Fibroblast of skin of right biceps (primary cell): Measurements from ENCODE around the gene TMEM39A.
A peak's percentile ranks its signal among the peaks of the same experiment; 100 is the strongest.

Experiments used
- DNase-seq: peaks from one replicate; pipeline ENCODE4 v3.0.0-alpha.2; 2013

TMEM39A gene

DNA sequence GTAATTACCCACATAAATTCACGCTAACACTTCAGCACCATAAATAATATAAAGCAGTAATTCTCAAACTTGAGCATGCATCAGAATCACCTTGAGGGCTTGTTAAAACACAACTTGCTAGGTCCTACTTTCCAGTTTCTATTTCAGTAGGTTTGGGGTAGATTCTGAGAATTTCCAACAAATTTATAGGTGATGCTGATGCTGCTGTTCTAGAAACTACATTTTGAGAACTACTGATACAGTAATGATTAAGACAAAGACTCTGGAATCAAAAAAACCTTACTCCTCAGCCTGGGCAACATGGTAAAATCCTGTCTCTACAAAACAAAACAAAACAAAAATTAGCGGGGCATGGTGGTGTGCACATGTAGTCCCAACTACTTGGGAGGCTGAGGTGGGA is 18.8 kb downstream of the TMEM39A start:
- no peak for DNase-seq

DNA sequence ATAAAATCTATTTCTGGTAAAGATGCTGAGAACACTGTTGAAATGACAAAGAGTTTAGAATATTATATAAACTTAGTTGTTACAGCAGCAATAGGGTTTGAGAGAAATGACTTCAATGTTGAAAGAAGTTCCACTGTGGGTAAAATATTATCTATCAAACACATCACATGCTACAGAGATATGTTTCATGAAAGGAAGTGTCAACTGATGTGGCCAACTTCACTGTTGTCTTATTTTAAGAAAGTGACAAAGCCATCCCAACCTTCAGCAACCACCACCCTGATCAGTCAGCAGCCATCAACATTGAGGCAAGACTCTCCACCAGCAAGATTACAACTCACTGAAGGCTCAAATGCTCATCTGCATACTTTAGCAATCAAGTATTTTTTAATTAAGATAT is 20.2 kb downstream of the TMEM39A start:
- DNase-seq = no peak

GRCh38 chr3:119437691-119438258 is 25.6 kb downstream of the TMEM39A start:
- DNase-seq = no peak

- DNase-seq = no peak
Observed at GRCh38 chr3:119436977-119437376, 26.4 kb downstream of the TMEM39A start.

GRCh38 chr3:119434703-119435102 is 28.7 kb downstream of the TMEM39A start:
- no peak for DNase-seq

DNA sequence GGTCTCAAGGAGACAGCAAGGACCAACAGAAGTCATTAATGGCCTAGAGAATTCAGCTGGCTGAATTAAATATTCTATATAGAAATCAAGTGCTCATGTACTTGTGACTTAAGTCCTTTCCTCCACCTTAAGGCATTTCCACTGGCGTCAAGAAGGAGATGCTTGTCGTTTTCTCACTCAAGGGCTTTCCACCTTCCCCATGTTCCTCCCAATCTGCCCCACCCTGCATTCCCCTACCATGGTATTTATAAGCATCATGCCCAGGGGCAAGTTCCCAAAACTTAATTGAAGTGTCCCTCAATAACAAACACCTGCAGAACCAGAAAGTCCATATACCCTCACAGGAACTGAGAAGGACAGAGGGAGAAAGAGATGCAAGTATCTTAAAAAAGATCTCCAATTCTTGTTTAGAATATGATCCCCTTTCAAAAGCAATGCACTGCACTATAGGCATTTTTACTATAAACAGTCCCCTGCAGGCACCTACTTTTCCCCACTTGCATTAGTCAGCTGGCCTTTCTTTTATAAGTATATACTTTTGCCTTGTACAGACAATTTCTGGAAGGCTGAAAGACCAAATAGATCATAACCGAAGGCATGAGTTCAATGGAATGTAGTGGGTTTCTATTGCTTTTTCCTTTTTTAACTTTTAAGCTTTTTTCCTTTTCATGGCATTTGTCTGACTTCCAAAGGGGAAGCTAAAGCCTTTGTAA is 29.6 kb downstream of the TMEM39A start:
- DNase-seq = no peak

DNA sequence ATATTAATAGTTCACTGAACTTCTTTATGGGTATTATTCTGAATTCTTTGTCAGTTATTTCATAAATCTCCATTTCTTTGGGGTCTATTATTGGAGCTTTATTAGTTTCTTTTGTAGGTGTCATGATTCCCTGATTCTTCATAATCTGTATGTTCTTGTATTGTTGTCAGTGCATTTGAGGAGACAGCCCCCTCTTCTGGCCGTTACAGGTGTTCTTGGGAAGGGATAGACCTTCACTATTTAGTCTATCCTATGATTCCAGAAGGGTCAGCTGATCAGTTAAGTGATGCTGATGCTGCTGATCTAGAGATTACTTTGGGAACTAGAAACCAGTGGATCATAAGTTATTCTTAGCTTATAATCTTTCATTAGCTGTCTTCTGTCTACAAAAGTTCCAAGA is 34.9 kb downstream of the TMEM39A start:
- no peak for DNase-seq

- peak; percentile 10 for DNase-seq
Observed at GRCh38 chr3:119427669-119428068, 35.7 kb downstream of the TMEM39A start.

- no peak for DNase-seq
Observed at GRCh38 chr3:119420196-119420595, 43.2 kb downstream of the TMEM39A start.

DNA sequence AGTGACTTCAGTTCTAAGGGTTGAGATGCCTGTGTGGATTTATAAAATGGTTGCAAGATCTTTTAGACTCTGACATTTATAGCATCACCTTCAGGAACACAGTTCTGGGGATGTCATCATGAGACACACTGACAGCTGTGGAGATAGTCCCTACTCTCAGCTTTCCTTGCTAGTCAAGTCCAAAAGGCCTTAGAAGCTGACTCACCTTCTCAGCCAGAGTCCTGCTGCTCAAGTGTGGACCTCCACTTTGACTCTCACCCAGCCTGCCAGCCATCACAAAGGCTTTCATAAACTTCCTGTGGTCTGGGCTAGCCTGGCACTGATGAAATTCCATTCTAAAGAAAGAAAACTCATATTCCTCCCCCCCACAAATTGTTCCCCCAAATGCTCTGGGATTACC is 44.8 kb downstream of the TMEM39A start:
- DNase-seq = no peak

DNA sequence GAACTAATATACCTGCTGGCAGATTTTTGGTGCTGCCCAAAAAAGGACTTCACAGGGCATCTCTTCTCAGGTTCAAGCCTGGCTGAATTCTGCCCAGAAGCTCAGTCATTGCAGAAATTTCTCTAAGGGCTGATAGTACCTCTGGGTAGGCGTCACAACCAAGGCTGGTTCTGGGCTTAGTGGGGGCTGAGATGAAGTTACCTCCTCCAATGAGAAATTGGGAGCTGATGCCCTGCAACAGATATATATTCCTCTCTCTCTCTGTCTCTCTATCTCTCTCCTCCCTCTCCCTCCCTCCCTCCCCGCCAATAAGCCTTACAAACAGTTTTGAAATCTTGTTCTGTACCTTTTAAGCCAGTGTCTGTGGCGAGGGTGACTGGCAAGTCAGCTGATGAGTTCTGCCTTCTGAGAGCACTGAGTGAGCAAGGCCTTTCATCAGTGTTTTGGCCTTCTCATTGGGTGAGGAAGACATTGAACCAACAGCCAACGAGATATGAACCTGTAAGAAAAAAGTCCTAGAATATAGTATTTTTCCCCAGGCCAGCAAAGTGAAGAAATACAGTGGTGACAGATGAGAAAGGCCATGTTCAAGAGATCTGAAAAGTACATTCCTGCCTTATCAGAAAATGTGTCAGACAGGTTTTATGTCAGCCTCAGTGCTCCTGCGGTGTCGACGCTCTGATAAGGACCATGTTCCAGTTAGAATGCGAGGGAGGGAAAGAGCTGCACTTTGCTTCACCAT is 45.5 kb downstream of the TMEM39A start:
- DNase-seq = no peak

DNA sequence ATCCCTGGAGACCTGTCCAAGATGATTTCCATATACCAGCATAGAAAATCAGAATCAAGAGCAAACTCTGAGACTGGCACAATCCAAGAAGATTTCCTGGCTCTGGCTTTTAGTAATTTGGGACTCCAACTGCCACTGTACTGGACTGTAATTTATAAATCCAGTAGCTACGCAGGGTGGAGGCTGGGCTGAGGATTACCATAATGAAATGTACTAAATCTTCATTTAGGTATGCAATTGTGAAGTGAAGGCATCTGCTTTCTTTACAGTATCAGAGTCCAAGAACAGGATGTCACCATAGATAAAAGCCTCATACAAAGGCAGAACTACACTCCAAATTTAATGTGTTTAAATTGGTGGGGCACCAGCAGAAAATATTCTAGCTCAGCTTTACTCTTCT is 46.5 kb downstream of the TMEM39A start:
- no peak for DNase-seq

GRCh38 chr3:119413603-119414280 is 49.7 kb downstream of the TMEM39A start:
- DNase-seq = no peak

GRCh38 chr3:119409844-119410243 is 53.6 kb downstream of the TMEM39A start:
- DNase-seq = no peak

DNA sequence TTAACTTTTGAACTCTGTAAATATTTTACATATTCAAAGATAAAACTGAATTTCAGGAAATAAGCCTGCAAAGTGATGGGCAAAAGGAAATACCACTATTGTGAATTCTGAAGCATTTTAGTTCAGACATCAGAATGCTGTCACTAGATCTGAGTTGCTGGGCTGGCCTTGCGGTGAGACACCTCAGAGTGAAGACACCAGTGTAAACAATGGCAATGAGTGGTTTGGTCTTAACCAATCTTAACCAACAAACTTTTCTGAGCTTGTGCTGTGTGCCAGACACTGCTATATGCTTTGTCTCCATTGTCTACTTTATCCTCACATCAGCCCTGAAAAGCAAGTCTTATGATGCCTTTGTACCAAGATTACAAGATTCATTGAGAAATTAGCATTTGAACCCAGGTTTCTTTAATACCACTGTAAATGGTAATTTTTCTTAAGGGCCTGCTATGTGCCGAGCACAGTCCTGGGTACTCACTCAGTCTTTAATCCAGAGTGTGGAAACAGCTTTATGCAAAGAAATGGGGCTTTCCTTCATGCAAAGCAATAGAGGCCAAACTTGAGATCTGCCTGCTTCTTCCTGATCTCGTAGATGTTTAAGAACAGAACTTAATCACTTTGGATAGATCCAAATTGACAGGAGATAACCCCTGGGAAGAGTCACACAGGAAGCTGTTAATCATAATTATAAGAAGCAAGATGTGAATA is 55.0 kb downstream of the TMEM39A start:
- no peak for DNase-seq

GRCh38 chr3:119405315-119405714 is 58.1 kb downstream of the TMEM39A start:
- DNase-seq = no peak

- DNase-seq = peak; percentile 9
Observed at GRCh38 chr3:119403201-119403600, 60.2 kb downstream of the TMEM39A start.

DNA sequence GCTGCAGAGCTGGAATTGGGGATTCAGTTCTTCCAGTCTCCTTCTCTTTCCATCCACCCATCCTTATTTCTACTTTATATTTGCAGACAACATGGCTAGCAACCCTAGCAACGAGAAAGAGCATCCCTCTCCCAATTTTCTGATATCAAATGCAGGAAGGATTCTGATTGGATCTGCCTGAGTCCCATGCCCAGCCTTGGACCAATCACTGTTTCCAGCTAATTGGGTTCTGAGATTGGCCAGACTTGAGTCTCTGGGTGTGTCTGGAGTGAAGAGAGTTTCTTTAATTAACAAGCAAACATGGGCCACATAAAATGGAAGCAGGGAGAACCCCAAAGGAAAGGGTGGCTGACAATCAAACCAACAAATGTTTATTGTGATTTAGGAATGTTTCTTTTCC is 60.6 kb downstream of the TMEM39A start:
- no peak for DNase-seq

DNA sequence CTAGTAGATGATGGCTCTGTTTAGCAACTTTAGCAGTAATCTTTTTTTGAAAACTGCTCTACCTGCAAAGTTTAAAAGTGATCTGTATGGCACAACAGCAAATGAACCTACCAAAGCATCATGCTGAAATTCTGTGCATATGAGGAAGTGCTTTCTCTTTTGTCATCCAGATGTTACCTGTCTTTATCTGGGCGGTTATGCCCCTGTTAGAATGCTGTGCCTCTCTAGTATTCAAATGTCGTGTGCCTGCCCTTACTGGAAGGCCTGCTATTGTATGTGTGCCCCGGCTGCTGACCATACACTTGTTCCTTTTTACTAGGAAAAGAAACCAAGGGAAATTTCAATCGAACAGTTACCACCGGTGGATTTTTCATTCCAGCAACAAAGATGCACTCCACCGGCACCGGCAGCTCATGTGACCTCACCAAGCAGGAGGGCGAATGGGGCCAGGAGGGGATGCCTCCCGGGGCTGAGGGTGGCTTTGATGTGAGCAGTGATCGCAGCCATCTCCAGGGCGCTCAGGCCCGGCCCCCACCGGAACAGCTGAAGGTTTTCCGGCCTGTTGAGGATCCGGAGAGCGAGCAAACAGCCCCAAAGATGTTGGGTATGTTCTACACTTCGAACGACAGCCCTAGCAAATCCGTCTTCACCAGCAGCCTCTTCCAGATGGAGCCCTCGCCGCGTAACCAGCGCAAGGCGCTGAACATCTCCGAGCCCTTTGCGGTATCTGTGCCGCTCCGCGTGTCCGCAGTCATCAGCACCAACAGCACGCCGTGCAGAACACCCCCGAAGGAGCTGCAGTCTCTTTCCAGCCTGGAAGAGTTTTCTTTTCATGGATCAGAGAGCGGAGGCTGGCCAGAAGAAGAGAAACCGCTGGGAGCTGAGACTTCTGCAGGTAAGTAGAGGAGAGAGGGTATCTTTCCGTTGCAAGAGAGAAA is 61.6 kb downstream of the TMEM39A start:
- DNase-seq = no peak

GRCh38 chr3:119401069-119401468 is 62.3 kb downstream of the TMEM39A start:
- DNase-seq = no peak

GRCh38 chr3:119400466-119400865 is 62.9 kb downstream of the TMEM39A start:
- DNase-seq = no peak

GRCh38 chr3:119396870-119397269 is 66.5 kb downstream of the TMEM39A start:
- DNase-seq = no peak
